Fibroblast of skin of abdomen (primary cell): ENCODE data around the gene CXCL9.

ENCODE experiments used
- DNase-seq: peaks from one replicate; pipeline ENCODE4 v3.0.0-alpha.2; 2013

The CXCL9 gene

DNA sequence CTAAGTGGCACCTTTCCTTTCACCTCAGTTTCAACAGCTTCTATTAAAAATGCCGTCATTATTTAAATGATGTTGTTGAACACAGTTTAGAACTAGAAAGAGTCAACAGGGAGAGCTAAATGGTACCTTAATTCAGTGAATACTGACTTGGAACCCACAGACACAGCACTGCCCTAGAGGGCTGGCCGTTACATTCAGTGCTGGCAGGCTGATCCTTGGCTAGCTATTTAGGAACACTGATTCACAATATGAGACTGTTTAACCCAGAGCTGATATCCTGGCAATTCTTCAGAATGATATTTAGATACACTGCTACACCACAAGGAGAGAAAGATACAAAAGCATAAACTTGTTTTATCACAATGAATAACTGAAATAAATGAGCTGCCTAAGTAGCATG lies 53.8 kb downstream of the CXCL9 start:
- no peak for DNase-seq
